Measurements from ENCODE around the gene ZNF487.
"Not testable (repeated sequence)": the region's sequence is repeated elsewhere in the genome, so short reads cannot be mapped to it uniquely, and the experiment has no call there.

ZNF487 gene

DNA sequence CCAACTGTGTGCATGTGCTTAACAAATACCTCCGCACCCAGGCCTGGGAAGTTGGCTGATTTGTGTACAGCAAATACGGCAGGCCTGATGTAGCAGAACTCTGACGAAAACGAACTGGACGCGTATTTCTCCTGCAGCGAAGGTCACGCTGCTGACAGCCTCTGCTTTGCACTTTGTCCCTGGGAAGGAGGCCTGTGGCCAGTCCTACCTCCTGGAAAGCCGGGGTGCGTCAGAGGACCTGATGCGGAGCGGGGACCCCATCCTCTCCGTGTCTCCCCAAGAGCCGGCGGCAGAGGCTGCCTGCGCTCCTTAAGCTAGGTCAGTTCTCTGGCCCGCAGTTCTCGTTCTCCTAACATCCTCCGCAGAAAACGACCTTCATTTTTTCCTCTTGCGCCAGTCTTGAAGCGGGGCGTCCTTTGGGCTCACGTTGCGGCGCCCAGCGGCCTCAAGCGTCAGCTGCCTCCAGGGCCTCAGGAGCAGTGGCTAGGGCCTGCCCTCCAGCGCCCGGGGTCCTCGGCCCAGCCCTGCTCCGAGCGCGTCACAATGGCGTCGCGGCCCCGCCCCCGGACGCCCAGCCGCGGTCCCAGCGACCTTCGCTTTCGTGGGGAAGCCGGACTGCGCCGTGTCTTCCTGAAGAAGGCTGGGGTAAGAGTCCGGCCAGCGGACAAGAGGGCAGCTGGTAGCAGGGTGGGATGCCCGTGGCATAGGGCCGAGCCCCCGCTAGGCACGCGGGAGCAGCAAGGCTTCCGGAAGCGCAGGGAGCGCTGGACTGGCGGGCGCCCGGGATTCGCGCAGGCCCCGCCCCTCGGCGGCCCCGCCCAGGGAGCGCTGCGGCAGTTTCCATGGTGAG lies at the start of gene ZNF487:
TSS of gene ZNF487 (plus strand) at position 821 of the 850 bp plus-strand sequence. CDS start 38,703 bp downstream, outside the sequence.
- peak; percentile 64 to 76 (median 72) for DNase-seq

GRCh38 chr10:43387678-43388032 lies 49.3 kb upstream of the ZNF487 start:
- DNase-seq: no peak

- DNase-seq: no peak
Observed at GRCh38 chr10:43389867-43390266, 47.0 kb upstream of the ZNF487 start.

- no peak for DNase-seq
Observed at GRCh38 chr10:43390333-43390732, 46.6 kb upstream of the ZNF487 start.

DNA sequence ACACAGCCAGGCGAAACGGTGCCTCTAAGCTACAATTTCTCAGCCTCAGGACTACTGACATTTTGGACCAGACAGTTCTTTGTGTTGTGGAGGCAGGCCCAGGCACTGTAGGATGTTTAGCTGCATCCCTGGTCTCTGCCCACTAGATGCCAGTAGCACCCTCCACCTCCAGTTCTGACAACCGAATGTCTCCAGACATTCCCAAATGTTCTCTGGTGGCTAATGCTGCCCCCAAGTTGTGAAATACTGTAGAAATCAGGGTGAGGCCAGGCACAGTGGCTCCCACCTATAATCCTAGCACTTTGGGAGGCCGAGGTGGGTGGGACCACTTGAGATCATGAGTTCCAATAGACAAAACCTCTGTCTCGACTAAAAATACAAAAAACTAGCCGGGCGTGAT lies 46.2 kb upstream of the ZNF487 start:
- no peak for DNase-seq

- DNase-seq: no peak
Observed at GRCh38 chr10:43391496-43391895, 45.4 kb upstream of the ZNF487 start.

DNA sequence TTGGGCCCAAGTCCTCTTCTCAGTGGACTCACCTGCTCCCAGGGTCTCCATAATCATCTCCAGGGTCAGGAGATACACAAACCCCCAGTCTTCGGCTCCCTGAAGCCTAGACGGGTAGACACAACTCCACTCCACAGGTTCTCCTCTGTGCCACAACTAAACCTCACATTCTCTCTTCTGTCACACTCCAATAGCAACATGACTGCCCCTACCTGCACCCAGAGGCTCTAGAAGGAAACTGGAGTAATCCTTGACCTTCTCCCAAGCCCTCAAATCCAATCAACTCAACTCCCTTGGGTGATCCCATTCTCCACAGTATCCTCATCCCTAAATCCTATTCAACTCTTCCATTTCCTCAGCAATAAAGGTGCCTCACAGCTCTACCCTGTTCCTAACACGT lies 44.2 kb upstream of the ZNF487 start:
- DNase-seq: no peak

DNA sequence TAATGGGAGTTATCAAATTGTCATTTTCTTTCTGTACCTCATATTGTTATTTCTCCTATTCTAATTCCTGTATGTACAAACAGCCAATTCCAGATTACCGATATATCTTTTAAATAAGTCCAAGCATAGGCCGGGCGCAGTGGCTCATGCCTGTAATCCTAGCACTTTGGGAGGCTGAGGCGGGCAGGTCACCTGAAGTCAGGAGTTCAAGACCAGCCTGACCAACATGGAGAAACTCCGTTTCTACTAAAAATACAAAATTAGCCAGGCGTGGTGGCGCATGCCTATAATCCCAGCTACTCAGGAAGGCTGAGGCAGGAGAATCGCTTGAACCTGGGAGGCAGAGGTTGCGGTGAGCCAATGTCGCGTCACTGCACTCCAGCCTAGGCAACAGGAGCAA lies 43.7 kb upstream of the ZNF487 start:
- not testable (repeated sequence) for DNase-seq

GRCh38 chr10:43393606-43394360 lies 43.1 kb upstream of the ZNF487 start:
- DNase-seq: no peak

DNA sequence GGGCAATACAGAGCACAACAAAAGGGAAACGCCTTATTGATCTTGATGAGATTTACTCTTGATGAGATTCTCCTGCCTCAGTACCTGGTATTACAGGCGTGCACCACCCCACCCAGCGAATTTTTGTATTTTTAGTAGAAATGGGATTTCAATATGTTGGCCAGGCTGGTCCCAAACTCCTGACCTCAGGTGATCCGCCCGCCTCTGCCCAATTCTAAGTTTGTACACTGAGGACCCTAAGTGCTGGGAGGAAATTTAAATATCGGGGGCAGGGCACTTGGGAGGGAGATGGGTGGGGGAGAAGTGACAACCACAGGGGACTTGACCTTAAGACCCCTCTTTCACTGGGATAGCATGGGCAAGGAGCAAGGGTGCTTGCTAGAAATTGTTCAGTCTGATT lies 42.0 kb upstream of the ZNF487 start:
- no peak for DNase-seq

- peak in 1 of 4 experiments; percentile 13 for DNase-seq
Observed at GRCh38 chr10:43395571-43396060, 41.3 kb upstream of the ZNF487 start.

- peak; percentile 30 to 52 (median 48) for DNase-seq
Observed at GRCh38 chr10:43396061-43396927, 40.6 kb upstream of the ZNF487 start.

DNA sequence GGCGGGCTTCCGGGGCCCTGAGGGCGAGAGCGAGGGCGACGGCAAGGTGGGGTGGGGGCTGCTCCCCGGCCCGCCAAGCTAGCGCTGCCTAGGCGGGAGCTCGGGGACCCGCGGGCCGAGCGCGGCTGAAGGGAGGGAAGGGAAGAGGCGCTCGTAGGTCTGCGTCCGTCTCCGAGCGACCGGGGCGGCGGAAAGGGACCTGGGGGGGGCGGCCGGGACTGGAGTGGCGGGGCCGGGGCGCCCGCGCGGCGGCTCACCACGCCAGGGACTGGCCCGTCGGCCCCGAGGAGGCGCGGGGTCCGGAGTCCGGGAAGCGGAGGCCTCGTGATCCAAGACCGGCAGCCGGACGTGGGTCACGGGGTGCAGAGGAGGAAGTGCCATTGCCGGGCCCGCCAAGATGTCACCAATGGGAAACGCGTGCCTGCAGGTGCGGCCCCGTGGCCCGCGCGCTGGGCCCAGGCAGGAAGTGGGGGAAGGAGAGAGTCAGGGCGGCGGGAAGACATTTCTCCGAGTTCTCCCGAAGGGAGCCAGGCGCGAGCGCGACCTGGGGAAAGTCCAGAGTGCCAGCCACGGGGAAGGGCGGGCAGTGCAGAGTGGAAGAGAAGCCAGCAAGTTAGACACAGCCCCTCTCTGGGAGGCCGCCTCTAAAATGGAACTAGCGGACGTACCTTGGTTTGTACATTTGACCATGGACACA lies 39.8 kb upstream of the ZNF487 start:
- peak; percentile 40 to 58 (median 57) for DNase-seq

- no peak for DNase-seq
Observed at GRCh38 chr10:43398939-43399319, 38.0 kb upstream of the ZNF487 start.

GRCh38 chr10:43399320-43400310 lies 37.3 kb upstream of the ZNF487 start:
- no peak for DNase-seq

DNA sequence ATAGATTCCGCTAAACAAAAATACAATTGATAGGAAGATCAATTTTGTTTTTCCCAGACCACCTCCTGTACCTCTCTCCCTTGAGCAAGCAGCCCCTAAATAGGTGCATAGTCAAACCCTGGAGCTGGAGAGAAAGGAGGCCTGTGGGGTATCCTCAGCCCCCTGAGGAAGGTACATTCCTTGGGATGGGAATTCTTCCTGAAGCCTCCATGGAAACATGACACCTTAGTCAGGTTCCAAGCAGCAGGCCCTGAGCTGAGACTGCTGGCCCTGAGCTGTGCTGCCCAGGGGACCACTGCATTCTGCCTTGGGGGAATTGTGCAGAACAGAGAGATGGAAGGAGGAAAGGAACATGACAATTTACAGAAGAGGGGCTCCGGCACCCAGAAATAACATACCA lies 35.3 kb upstream of the ZNF487 start:
- no peak for DNase-seq

- no peak for DNase-seq
Observed at GRCh38 chr10:43402176-43402575, 34.7 kb upstream of the ZNF487 start.

DNA sequence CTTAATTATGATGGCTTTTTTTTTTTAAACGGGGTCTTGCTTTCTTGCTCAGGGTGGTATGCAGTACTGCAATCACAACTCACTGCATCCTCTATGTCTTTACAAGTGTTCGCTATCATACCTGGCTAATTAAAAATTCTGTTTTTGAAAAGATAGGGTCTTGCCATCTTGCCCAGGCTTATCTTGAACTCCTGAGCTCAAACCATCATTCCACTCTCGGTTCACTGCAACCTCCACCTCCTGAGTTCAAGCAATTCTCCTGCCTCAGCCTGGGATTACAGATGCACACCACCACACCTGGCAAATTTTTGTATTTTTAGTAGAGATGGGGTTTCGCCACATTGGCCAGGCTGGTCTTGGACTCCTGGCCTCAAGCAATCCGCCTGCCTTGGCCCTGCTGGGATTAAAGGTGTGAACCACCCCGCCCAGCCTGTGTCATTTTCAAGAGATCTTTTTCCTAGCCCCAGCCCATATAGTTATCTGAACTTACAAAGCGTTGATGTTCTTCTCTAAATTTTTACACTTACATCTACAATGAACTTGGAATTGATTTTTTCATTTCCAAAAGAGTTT lies 33.9 kb upstream of the ZNF487 start:
- no peak for DNase-seq

- DNase-seq: no peak
Observed at GRCh38 chr10:43403911-43404703, 32.8 kb upstream of the ZNF487 start.

GRCh38 chr10:43404704-43405084 lies 32.2 kb upstream of the ZNF487 start:
- DNase-seq: no peak
